NCI-H748 (cell line): ENCODE measurements around the gene CD4.

ENCODE experiments used
- DNase-seq: peaks from one replicate; lab custom pipeline; 2025; ENCODE audit not compliant: unreplicated experiment; lab: John Stamatoyannopoulos, UW

Gene CD4

DNA sequence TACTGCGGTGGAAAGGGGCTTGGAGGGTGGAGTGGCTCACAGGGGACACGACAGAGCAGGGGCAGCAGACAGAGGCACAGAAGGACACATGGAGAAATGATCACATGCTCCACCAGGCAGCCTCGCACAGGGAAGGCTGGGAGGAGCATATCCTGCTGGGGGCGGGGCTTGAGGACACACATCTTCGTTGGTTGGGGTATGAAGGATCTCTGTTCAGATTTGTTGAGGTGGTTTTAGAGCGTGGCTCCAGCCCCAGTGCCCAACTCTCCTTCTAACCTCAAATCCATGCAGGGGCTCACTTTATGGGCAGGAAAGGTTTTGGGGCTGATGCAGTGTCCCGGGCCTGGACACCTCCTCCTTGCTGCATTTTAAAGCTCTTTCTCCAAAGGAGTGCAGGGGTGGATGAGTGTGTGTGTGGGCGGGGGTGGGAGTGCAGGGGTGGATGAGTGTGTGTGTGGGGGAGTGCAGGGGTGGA lies 38.1 kb downstream of the CD4 start:
- DNase-seq = peak; percentile 84

DNA sequence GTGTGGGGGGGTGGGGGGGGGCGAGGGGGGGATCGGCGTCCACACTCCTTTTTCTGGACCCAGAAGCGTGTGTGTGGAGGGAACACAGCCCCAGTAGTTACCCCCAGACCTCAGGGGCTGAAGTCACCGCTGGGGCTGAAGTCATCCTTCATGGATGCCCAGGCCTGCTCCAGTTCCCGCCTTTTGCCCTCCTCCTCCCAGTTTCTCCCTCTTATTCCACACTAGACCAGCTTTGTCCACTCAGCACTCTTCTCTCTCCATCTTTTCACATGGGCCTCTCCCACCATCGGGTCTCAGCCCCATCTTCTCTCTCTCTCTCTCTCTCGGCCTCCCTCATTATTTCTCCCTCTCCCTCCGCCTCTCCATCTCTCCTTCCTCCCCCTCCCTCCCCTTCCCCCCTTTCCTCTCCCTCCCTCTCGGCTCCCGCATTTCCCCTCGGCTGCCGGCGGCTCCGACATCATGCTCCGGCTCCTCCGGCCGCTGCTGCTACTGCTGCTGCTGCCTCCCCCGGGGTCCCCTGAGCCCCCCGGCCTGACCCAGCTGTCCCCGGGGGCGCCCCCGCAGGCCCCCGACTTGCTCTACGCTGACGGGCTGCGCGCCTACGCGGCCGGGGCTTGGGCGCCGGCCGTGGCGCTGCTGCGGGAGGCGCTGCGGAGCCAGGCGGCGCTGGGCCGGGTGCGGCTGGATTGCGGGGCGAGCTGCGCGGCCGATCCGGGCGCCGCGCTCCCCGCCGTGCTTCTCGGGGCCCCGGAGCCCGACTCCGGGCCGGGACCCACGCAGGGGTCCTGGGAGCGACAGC lies 38.9 kb downstream of the CD4 start, which contains the start of gene P3H3:
Gene P3H3 (plus strand): TSS at position 426 of the 799 bp plus-strand sequence. CDS start 34 bp downstream, at position 460.
- peak; percentile 73 for DNase-seq

DNA sequence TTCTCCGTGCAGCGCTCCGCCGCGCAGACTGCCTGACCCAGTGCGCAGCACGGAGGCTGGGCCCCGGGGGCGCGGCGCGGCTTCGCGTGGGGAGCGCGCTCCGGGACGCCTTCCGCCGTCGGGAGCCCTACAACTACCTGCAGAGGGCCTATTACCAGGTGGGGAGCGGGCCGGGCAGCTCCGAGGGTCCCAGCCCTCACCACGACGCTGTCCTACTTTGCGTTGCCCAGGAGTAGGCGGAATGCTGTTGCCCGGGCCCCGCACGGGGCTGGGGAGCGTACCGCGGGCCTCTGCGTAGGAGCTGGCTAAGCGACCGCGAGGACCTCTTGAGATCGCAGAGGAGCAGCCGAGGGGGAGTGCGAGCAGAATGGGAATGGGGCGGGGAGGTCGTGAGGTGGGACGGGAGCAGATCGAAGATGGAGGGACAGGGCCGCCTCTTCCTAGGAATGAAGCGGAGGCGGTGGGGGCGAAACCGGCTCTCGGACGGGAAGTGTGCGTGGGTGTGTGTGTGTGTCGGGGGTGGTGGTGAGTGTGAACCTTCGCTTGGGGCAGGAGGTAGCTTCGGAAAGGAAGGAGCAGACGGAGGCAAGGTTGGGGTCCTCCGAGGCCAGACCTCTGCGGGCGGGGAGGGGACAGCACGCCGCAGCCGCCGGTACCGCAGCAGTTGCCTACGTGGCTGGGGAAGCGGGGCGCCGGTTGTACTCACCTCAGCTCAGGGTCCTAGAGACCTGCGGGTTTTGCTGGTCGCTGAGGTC lies 39.6 kb downstream of the CD4 start:
- DNase-seq = peak; percentile 33

DNA sequence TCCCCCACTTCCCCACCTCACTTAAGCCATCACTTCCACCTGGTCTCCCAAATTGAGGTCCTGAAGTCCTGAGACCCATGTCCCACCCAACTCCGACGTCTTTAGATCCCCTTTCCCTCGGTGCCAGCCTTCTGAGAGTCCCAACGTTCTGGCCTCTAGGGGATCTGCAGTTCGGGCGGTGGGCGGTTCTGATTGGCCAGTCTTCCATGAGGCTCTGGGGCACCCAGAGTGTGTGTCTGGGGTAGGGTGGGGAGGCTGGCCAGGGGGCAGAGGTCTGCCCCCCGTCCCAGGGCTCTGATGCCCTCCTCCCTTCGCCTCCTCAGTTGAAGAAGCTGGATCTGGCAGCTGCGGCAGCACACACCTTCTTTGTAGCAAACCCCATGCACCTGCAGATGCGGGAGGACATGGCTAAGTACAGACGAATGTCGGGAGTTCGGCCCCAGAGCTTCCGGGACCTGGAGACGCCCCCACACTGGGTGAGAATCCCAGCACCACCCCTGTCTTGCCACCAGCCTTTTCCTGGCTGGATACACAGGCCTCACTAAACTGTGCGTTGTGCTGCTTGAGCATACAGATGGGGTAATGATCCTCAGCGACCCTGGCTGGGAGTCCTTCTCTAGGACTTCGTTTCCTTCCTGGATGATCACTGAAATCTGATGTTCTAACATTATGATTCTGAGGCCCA lies 40.4 kb downstream of the CD4 start:
- no peak for DNase-seq

DNA sequence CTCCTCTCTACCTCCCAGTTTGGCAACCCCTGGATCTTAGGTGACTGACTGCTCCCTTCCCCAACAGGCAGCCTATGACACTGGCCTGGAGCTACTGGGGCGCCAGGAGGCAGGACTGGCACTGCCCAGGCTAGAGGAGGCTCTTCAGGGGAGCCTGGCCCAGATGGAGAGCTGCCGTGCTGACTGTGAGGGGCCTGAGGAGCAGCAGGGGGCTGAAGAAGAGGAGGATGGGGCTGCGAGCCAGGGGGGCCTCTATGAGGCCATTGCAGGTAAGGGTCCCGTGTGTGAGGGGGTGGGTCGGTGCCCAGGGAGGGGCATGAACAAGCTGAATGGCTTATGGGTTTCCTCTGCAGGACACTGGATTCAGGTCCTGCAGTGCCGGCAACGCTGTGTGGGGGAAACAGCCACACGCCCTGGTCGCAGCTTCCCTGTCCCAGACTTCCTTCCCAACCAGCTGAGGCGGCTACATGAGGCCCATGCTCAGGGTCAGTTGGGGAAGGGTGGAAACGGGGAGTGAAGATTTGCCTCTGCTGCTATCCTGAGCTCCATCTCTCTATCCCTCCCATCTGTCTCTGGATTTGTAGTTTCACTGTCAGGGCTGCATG lies 41.1 kb downstream of the CD4 start:
- DNase-seq = no peak

DNA sequence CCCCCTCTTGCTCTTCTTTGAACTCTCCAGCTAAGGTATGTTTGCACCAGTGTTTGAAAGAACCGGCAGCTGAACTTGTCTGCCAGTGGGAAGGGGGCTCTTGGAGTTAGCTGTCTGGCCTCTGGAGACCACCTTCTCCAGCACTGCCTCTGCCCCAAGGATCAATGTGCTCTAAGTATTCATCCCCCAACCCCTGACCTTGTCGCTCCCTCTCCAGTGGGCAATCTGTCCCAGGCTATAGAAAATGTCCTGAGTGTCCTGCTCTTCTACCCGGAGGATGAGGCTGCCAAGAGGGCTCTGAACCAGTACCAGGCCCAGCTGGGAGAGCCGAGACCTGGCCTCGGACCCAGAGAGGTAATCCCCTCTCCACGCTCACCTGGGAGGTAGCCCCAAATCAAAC lies 41.7 kb downstream of the CD4 start:
- DNase-seq = no peak

DNA sequence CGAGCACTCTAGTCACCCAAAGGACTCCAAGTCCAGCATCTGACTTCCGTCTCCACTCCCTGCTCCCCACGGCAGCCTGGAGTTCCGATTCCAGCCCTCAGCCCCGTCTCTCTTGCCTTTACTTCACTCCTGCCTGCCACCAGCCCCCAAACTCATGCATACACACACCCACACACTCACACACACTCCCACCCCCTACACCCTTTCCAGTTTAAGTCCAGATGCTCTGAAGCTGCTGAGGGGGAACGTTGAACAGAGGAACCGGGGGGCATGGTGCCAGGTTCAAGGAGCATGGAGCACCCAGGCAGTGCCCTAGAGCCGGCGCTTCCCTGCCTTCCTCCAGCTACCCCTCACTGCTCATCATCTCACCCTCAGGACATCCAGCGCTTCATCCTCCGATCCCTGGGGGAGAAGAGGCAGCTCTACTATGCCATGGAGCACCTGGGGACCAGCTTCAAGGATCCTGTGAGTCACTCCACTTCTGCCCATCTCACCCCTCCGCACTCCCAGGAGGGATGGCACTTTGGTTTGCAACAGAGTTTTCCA lies 42.2 kb downstream of the CD4 start:
- no peak for DNase-seq

DNA sequence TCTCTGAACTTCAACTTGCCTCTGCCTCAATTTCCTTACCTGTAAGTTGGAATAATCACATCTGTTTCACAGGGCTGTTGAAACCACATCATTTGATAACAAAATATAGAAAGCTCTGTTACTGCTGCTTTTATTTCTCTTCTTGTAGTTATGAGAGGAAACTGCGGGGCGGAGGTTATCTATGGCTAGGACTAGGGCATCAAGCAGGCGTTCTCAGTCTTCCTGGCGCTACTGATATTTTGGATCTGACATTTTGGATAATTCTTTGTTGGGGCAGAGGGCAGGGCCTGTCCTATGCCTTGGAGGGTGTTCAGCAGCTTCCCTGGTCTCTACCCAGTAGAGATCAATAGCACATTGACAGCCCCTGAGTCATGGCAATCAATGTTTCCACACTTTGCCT lies 42.8 kb downstream of the CD4 start:
- no peak for DNase-seq

DNA sequence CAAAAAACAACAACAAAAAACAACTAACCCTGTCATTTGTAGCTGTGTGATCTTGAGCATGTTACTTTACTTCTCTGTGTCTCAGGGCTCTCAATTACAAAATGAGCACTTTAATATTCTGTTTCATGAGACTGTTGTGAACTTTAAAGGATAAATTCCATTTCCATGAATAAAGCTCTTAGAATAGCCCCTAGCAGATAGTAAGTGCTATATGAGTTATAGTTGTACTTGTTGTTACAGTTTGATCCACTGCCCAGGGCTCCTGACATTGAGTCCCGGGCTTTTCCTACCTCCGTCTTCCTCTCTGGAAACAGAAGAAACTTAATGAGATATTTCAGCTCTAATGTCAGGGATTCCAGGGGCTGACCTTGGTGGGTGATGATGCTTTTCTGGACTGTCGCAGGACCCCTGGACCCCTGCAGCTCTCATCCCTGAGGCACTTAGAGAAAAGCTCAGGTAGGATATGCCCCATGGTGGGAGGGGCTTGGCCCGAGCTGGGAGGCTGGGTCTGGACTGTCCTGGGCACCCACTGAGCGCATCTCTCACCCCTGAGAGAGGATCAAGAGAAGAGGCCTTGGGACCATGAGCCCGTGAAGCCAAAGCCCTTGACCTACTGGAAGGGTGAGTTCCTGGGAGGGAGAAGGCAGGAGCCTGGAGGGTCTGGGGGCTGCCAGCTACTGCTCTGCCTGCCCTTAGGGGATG lies 44.0 kb downstream of the CD4 start:
- DNase-seq = no peak

DNA sequence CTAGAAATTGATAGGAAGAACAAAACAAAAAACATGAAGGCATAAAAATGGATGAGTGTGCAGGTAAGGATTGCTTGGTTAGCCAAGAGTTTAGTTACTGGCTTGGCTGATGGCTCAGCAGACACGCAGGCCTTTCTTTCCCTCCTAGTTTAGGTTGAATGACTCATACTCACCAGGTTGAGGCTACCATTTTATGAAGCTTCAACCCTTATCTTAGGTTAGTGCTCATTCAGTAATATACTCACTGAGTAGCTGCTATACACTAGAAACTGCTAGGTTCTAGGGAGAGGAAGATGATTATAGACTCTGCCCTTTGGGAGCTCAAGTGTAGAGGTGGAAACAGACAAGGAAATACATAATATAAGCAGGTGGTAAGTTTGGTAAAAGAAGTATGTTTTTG lies 44.9 kb downstream of the CD4 start:
- DNase-seq = no peak

DNA sequence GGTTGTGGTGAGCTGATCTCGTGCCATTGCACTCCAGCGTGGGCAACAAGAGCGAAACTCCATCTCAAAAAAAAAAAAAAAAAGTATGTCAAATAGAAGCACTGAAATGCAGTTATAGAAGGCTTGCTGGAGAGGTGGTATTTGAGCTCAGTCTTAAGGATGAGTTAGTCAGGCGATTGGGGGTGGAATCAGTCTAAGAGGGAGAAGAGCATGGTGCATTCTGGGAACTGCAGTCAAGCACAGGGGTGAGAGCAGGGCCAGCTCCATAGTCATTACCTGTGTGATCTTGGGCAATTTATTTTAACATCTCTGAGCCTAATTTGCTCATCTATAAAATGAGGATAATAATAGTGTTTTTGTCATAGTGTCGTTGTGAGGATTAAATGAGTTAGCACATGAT lies 45.5 kb downstream of the CD4 start:
- DNase-seq = no peak

DNA sequence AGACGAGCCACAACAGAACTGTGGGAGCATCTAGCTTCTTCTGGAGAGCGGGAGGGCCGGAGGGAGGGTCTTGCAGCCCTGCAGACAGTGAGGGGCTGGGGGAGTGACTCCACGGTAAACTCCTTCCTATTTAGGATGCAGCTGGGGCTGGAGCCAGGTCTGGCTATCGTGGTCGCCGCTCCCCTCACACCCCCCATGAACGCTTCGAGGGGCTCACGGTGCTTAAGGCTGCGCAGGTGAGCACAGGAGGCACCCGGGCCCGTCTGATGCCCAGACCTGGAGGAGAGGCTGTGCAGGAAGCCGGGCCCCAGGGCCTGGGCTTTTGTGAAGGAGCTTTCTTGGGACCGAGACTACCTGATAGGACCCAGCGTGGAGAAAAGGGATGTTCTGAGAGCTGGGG lies 47.5 kb downstream of the CD4 start:
- no peak for DNase-seq

DNA sequence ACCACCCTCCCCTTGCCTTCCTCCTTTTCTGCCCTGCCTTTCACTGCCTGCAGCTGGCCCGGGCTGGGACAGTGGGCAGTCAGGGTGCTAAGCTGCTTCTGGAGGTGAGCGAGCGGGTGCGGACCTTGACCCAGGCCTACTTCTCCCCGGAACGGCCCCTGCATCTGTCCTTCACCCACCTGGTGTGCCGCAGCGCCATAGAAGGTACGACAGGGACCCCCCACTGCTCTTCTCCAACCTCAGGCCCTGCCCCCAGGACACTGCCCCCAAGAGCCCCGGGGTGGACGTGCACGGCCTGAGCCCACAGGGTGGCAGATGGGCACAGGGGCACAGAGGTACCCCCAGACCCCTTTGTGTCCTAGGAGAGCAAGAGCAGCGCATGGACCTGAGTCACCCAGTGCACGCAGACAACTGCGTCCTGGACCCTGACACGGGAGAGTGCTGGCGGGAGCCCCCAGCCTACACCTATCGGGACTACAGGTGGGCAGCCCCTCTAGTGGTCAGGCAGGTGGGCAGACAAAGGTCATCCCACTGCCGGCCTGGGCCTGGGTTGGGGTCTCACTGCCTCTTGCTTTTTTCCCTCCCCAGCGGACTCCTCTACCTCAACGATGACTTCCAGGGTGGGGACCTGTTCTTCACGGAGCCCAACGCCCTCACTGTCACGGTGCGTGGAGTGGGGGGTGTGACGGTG lies 48.2 kb downstream of the CD4 start:
- no peak for DNase-seq

DNA sequence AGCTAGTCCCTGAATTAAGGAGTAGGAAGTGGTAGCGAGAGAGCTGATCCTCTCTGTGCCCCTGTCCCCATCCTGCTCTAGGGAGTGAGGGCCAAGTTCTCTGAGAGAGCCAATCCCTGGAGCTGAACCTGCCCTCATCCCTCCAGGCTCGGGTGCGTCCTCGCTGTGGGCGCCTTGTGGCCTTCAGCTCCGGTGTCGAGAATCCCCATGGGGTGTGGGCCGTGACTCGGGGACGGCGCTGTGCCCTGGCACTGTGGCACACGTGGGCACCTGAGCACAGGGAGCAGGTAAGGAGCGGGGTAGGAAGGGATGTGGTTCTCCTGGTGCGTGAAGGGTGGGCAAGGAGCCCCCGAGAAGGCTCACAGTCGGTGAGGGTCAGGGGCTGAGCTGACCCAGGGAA lies 49.5 kb downstream of the CD4 start:
- DNase-seq = no peak

DNA sequence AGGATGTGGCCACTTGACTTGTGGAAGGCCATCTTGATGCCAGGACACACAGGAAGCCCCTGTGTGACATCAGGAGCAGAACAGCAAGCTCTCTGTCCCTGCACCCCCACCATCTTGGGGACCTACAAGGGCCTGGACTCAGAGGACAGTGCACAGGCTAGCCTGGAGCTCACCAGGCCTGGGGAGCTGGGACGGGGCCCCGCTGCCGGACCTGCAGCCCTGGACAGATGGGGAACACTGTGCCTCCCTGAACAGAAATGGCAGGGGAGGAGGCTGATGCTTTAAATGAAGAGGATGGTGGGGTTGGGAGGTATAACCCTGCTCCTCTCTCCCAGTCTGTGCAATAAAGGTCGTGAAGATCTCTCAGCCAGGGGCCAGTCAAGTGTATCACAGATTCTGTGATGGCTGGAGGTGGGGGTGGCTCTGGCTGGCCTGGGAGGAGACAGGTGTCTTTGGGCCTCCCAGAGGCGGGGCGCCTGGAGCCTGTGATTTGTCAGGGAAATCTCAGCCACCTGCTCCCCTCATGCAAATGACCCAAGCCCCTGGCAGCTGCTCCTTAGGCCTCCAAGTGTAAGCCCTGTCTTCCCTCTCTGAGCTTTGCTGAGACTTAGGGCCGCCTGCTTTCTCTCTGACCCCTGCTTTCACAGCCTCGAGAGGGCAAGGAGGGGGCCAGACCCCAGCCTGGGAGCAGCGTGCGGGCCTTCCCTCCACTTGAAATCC lies 50.3 kb downstream of the CD4 start:
- peak; percentile 19 for DNase-seq

DNA sequence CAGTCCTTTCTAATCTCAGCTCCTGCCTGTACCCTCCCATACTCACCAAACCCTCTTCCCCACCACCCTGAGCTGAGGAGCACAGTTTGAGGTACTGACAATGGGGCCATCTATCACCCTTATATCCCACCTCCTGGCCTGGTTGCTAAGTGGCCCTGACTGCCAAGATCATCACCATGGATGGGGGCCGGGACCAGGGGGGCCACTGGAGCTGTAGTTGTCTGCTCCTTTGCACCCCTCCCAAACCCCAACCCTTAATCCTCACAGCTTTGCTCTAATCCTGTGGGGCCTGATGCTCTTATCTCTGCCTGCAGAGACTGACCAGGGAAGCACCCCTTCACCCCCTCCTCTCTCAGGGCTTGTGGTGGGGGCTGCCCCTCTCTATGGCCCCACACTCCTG lies 51.0 kb downstream of the CD4 start:
- no peak for DNase-seq

DNA sequence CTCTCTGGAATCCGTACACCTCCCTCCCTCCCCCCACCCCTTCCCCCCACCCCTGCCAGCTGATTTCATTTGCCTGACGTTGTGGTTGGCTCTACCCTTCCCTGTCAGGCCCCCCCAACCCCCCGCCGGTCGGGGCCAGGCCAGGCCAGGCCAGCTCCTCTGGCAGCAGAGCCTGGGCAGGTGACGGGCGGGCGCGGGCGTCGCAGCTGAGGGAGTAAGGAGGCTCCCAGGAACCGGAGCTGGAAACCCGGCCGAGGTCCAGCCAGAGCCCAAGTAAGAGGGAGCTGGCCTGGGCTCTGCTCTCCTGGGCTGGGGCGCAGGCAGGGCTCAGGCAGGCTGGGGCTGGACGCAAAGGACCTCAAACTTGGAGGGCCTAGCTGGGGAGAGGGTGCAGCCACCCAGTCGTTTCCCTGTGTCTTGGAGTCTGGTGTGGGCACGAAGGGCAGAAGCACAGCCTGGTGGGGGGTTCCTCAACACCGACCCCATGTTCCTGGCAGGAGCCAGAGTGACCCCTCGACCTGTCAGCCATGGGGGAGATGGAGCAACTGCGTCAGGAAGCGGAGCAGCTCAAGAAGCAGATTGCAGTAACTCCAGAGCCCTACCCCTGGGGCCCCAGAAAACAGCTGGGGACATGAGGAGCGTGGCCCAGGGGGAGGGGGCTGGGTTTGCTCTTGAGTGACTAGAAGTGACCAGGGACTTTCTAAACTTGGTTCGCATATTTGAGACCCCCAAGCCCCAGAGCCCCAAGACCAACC lies 51.6 kb downstream of the CD4 start, which contains the start of gene GNB3:
Gene GNB3 (plus strand): TSS at position 165 of the 755 bp plus-strand sequence. CDS start 363 bp downstream, at position 528.
- no peak for DNase-seq

DNA sequence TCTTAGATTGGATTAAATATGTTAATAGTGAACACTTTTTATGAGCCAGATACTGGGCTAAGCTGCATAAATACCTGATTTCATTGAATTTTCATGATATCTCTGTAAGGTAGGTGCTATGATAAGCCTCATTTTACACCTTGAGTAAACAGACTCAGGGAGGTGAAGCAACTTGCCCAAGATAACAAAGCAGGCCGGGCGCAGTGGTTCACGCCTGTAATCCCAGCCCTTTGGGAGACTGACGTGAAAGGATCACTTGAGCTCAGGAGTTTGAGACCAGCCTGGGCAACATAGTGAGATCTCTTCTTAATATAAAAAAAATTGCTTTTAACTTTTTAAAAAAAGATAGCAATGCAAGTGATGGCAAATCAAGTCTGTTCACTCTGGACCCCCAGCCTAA lies 52.7 kb downstream of the CD4 start:
- DNase-seq = no peak
